HFFc6 (cell line): ENCODE measurements around the gene DBH. TPM values are rescaled to one million over a fixed set of nuclear protein-coding genes. Genes with fewer than 3 reads are reported as not detected.

Experiments
- DNase-seq: peaks from one replicate; pipeline ENCODE4 v3.0.0-alpha.2; 2018
- H3K27ac Mint-ChIP-seq: 2 replicates; pipeline ENCODE4 v1.8.0; 2020; ENCODE audit warnings: mild to moderate bottlenecking, mixed read lengths
- H3K27me3 Mint-ChIP-seq: 2 replicates; pipeline ENCODE4 v1.8.0; 2021; ENCODE audit warnings: mild to moderate bottlenecking, moderate library complexity, mixed read lengths; ENCODE audit not compliant: insufficient read depth
- H3K36me3 Mint-ChIP-seq: 2 replicates; pipeline ENCODE4 v1.8.0; 2021; ENCODE audit warnings: low read depth, mixed read lengths
- H3K4me1 Mint-ChIP-seq: 2 replicates; pipeline ENCODE4 v1.8.0; 2020; ENCODE audit warnings: low read depth, mixed read lengths
- H3K4me3 Mint-ChIP-seq: 2 replicates; pipeline ENCODE4 v1.8.0; 2020; ENCODE audit warnings: mild to moderate bottlenecking, moderate library complexity, mixed read lengths
- H3K9me3 Mint-ChIP-seq: 2 replicates; pipeline ENCODE4 v1.8.0; 2020; ENCODE audit warnings: mild to moderate bottlenecking, mixed read lengths
- CTCF ChIP-seq: fragments of 200-600 bp; sonication (generic); IDR thresholded peaks from 2 replicates; pipeline ENCODE4 v1.5.0; 2021; ENCODE audit warnings: antibody characterized with exemption, mild to moderate bottlenecking
- total RNA-seq, 6 experiments: library from RNA; stranded (reverse); fragmentation: NEBNext Ultra II Directional; extraction: Animal tissue kit (Norgen Biotek cat#: 25700); gene quantifications; 2 replicates in 1 of 6; 3 replicates in 5 of 6; pipeline ENCODE4 v1.2.3, GENCODE V29; 2021

The DBH gene
- total RNA-seq, 6 experiments from 2014 or later = not detected

- Mint-ChIP-seq H3K27me3 (peaks cover 20% of the 10 kb centered on the region), H3K36me3 (peaks cover 5% of the 10 kb centered on the region; the same call in 1 of the 2 replicates), H3K27ac (no peak overlapping the region), H3K9me3 (no peaks in the 10 kb centered on the region), H3K4me3 (no peak overlapping the region), H3K4me1 (no peaks in the 10 kb centered on the region)
- TF ChIP-seq CTCF = no peak
- DNase-seq = no peak
Observed at GRCh38 chr9:133699546-133699945, 63.4 kb downstream of the DBH start.

- H3K27me3 Mint-ChIP-seq = peaks cover 16% of the 10 kb centered on the region
- H3K9me3 Mint-ChIP-seq = no peaks in the 10 kb centered on the region
- H3K36me3 Mint-ChIP-seq = peaks cover 5% of the 10 kb centered on the region; the same call in 1 of the 2 replicates
- H3K27ac Mint-ChIP-seq = no peak overlapping the region
- H3K4me1 Mint-ChIP-seq = no peaks in the 10 kb centered on the region
- DNase-seq = no peak
- TF ChIP-seq CTCF = no peak
- no peak overlapping the region for H3K4me3 Mint-ChIP-seq
Observed at GRCh38 chr9:133700819-133701320, 64.7 kb downstream of the DBH start.

GRCh38 chr9:133701321-133701980 is 65.3 kb downstream of the DBH start:
- DNase-seq = no peak
- peaks cover 1% of the 10 kb centered on the region; the same call in 1 of the 2 replicates for H3K4me1 Mint-ChIP-seq
- H3K36me3 Mint-ChIP-seq = peaks cover 5% of the 10 kb centered on the region; the same call in 1 of the 2 replicates
- no peak overlapping the region; the same call in 1 of the 2 replicates for H3K27ac Mint-ChIP-seq
- H3K27me3 Mint-ChIP-seq = peaks cover 20% of the 10 kb centered on the region
- no peaks in the 10 kb centered on the region for H3K9me3 Mint-ChIP-seq
- H3K4me3 Mint-ChIP-seq = no peak overlapping the region
- no peak for TF ChIP-seq CTCF

GRCh38 chr9:133701981-133702797 is 66.0 kb downstream of the DBH start:
- H3K4me1 Mint-ChIP-seq = peaks cover 9% of the 10 kb centered on the region

More at GRCh38 chr9:133701981-133702797, 66.0 kb downstream of the DBH start:
- peaks cover 20% of the 10 kb centered on the region for H3K27me3 Mint-ChIP-seq
- H3K36me3 Mint-ChIP-seq = peaks cover 5% of the 10 kb centered on the region; the same call in 1 of the 2 replicates
- H3K27ac Mint-ChIP-seq = no peak overlapping the region
- no peak for TF ChIP-seq CTCF
- DNase-seq = no peak
- no peaks in the 10 kb centered on the region for H3K9me3 Mint-ChIP-seq
- H3K4me3 Mint-ChIP-seq = no peak overlapping the region
